Tibial artery (tissue), 4 donors: ENCODE data around the gene KRTAP5-9.
"Not testable (repeated sequence)": the region's sequence is repeated elsewhere in the genome, so short reads cannot be mapped to it uniquely, and the experiment has no call there.

Source experiments
- DNase-seq, 2 donors: peaks; one replicate each; pipeline ENCODE4 v3.0.0-alpha.2; 2019
- H3K27ac ChIP-seq, 2 donors: fragments of 200-600 bp; sonication (generic) in 1 of 2; 1 replicate in 1 of 2; 2 replicates in 1 of 2; pipeline ENCODE4 v1.5.1; 2018 to 2019; ENCODE audit warnings: mild to moderate bottlenecking in 1 of 2
- H3K27me3 ChIP-seq, 2 donors: fragments of 200-600 bp; sonication (generic) in 1 of 2; one replicate each; pipeline versions ENCODE4 v1.5.1 to v1.6.0; 2016 to 2019
- H3K36me3 ChIP-seq, 3 donors: fragments of 200-600 bp; sonication (generic) in 2 of 3; one replicate each; pipeline ENCODE4 v1.5.1; 2016 to 2019; ENCODE audit warnings: mild to moderate bottlenecking in 2 of 3
- H3K4me1 ChIP-seq, 4 donors: fragments of 200-600 bp; sonication (generic) in 2 of 4; 1 replicate in 3 of 4; 2 replicates in 1 of 4; pipeline ENCODE4 v1.5.1; 2016 to 2019
- H3K4me3 ChIP-seq, 2 donors: fragments of 200-600 bp; sonication (generic) in 1 of 2; 1 replicate in 1 of 2; 2 replicates in 1 of 2; pipeline ENCODE4 v1.5.1; 2018 to 2019; ENCODE audit warnings: mild to moderate bottlenecking in 2 of 2
- H3K9me3 ChIP-seq, 3 donors: fragments of 200-600 bp; sonication (generic) in 1 of 3; one replicate each; pipeline ENCODE4 v1.5.1; 2016 to 2019
- intact Hi-C: fragments of 100-400 bp; cut with DNase I; formaldehyde crosslinking; loops from one replicate; pipeline ENCODE4 v1.15.0; 2023; ENCODE audit warnings: low total_unique reads

The KRTAP5-9 gene

DNA sequence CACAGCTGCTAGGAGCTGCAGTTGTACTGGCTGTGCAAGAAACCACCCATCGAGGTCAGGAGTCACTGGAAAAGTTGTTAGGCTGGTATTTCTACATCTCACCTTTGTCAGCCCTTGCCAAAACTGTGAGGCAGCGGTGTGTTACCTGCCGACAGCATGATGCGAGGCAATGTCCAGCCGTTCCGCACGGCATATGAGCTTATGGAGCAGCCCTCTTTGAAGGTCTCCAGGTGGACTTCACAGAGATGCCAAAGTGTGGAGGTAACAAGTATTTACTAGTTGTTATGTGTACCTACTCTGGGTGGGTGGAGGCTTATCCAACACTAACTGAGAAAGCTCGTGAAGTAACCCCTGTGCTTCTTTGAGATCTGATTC, 41.3 kb downstream of the KRTAP5-9 start:
- H3K27ac ChIP-seq, H3K36me3 ChIP-seq, H3K4me3 ChIP-seq, DNase-seq, H3K27me3 ChIP-seq, H3K4me1 ChIP-seq, intact Hi-C loops, H3K9me3 ChIP-seq: not testable (repeated sequence)
